PFSK-1 (cell line): ENCODE measurements around the gene KNSTRN.

ENCODE experiments used
- POLR2AphosphoS5 ChIP-seq: IDR thresholded peaks from 2 replicates; pipeline ENCODE4 v1.6.1; 2012; ENCODE audit warnings: low read depth, mild to moderate bottlenecking, control low read depth, low read length, moderate library complexity
- REST ChIP-seq, 2 experiments: IDR thresholded peaks; 2 replicates each; pipeline versions ENCODE4 v1.6.1 to v1.8.0; 2011 to 2012; ENCODE audit warnings: low read depth in 2 of 2, low read length in 2 of 2, control low read depth in 1 of 2, inconsistent platforms in 1 of 2, mild to moderate bottlenecking in 1 of 2, moderate library complexity in 1 of 2; ENCODE audit not compliant: insufficient read depth in 1 of 2
- SIN3A ChIP-seq: IDR thresholded peaks from 2 replicates; pipeline ENCODE4 v1.6.1; 2012; ENCODE audit warnings: mild to moderate bottlenecking, low read length, moderate library complexity, borderline replicate concordance; ENCODE audit not compliant: insufficient read depth
- TAF1 ChIP-seq: IDR thresholded peaks from 2 replicates; pipeline ENCODE4 v1.6.1; 2012; ENCODE audit warnings: low read length, control low read depth, borderline replicate concordance; ENCODE audit not compliant: insufficient read depth

DNA sequence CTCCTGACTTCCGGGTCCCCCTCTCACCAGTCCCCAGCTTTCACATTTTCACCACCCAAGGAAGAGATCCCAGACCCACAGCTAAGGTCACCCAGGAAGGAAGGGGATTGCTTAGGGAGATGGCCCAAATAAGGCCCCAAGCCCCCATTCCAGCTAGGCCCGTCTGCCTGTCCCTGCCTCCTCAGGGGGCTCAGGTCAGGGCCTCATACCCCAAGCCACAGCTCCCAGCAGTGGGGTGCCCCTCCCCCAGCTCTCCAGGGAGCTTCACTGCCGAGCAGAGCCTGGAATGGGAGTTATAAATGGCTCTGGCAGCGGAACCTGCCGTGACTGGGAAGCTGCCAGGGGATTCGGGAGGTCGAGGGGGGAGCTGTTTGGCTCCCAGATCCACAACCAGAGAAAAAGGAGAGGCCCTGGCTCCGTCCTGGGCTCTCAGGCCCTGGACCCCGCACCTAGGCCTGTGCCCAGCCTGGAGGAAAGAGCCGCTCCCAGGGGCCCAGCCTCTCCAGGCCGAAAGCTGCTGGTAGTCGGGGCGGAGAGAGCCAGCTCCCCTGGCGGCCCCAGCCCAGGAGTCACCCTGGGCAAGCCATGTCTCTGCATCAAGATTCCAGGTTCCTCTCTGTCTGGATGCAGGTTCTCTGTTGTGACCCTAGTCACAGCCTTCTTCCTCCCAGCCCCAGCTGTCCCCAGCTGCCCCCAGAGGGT is 42.3 kb upstream of the KNSTRN start:
- TF ChIP-seq POLR2AphosphoS5 (no peak), TAF1 (no peak), REST (IDR thresholded peaks at IDR 0.05; ENCODE audit: insufficient read depth in 1 of 2, low read depth in 2 of 2, low read length in 2 of 2) (no peak), SIN3A (no peak)
